Measurements from ENCODE around the gene TOR3A.

Gene TOR3A

DNA sequence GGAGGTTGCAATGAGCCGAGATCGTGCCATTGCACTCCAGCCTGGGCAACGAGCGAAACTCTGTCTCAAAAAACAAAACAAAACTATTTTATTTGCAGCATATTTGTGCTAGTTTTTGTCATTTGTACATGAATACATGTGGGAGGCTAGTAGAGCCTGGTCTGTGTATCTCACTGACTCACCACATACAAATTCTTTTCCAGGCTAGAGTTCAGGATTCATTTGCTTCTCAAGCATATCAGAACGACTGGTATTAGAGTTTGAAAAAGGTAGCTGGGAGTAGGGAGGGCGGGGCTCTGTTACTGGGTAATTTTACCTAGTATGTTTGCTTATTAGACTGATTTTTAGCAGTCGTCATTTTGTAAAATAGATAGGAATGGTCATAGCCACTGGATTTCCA is 4.5 kb upstream of the TOR3A start:
- no peak for DNase-seq

DNA sequence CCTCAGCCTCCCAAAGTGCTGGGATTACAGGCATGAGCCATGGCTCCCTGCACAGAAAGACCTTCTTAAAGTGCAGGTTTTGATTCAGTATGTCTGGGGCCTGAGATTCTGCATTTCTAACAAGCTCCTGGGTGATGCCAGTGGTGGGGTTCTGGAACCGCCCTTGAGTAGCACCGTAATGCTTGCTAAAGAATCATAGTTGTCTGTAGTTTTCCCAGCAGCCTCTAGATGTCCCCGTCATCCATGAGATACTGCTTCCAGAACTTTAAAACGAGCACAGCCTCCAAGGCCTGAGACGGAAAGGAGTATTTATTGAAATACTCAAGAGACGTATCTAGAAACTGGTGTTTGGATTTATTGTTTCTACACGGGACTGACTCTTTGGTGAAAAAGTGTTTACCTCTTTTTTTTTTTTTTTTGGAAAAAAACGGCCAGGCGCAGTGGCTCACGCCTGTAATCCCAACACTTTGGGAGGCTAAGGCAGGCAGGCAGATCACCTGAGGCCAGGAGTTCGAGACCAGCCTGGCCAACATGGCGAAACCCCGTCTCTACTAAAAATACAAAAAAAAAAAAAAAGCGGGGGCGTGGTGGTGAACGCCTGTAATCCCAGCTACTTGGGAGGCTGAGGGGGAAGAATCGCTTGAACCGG is 2.6 kb upstream of the TOR3A start:
- DNase-seq, result peak; percentile 46

DNA sequence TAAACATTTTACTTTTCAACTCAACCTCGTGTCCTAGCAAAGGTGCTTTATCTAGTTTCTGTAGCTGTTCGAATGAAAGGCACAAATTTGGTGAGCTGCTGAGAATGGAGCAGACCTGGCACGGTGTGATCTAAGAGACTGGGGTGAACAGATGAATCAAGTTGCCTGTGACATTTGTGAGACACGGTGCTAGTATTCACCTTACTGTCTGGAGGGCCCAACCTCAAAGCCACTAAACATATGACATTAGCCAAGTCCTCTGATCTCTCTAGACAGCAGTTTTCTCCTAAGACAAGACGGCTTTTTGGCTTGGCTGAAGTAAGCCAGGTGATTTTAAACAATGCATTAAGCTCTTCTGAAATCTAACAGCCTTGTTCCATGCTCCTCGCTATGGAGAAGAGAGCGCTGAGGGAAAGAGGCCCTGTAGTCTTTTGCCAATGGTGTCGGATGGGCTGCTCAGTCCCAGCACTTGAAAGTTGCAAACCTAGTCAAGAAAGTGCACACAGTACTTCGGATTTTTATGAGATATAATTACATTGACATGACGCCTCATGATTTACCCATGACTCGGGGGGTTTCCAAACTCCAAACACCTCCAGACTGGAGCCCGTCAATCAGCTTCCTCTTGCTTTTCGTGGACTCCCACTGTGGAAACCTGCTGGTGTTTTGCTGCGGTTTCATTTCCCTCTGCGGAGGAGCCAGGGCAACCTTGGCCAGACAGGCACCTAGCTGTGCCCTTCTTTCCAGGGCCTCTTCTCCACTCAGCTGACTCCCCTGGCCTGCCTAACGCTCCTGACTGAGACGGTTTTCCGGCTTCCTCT is 794 bp upstream of the TOR3A start:
- DNase-seq, result peak; percentile 17

DNA sequence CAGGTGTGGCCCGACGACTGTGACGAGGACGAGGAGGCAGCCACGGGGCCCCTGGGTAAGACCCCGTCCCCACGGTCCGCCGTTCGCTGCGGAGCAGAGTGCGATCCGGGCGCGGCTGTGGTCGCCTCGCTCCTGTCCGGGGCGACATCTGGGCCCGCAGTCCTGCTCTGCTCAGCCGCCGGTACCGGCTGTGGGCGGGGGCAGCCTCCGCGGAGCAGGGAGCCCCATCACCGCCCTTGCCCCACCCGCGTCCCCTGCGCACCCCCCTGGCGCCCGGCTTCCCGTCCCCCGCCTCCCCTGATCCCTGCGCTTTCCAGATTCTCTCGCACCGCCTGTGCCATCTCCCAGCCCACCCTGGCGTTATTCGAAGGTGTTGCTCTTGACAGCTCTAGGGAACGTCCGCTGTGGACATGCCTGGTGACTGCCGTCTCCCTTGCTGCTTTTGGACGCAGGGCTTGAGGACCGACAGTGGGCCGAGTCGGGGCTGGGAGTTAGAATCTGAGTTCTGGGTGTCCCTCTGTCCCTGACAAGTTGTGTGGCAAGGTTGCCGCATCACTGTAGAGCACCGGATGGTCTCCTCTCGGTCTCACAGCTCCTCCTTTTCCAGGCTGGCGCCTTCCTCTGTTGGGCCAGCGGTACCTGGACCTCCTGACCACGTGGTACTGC is 596 bp downstream of the TOR3A start:
- DNase-seq, result peak; percentile 56

DNA sequence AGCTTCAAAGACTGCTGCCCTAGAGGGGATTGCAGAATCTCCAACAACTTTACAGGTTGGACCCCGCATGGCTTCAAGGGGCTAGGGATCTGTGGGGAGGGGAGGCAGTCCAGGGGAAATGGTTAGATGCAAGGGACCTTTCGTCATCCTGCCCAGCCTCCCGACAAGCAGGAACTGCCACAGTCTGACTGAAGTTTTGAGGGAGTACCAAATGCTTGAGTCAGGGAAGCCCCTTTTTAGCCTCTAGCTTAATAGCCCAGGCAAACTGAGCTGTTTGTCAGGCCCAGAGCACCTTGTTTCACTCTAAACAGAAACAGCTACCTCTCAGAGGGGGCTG is 1.1 kb downstream of the TOR3A start:
- DNase-seq, result peak; percentile 45

DNA sequence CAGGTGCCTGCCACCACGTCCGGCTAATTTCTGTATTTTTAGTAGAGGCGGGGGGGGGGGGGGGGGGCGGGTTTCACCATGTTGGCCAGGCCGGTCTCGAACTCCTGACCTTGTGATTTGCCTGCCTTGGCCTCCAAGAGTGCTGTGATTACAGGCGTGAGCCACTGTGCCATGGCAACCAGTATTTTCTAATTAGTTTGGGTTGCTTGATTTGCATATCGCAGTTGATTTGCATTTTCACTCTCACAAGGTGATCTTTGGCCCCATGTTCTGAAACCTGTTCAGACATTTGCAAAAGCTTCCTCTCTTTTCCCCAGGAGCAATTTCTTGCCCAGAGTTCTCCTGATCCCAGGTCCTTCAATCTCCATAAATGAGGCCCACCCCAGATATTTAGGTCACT is 1.7 kb downstream of the TOR3A start:
- DNase-seq, result peak; percentile 12

DNA sequence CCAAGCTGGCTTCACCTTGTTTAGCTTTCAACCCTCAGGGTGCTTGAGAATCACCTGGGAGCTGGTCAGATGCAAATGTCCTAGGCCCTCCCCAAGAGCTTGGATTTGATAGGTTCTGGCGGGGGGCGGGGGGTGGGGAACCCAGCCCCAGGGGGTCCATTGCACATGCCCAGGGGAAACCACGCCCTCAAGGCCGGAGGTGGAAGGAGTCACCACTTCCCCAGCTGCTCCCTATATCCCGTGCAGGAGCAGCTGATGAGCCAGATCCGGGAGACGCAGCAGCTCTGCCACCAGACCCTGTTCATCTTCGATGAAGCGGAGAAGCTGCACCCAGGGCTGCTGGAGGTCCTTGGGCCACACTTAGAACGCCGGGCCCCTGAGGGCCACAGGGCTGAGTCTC is 5.8 kb downstream of the TOR3A start:
- no peak for DNase-seq

DNA sequence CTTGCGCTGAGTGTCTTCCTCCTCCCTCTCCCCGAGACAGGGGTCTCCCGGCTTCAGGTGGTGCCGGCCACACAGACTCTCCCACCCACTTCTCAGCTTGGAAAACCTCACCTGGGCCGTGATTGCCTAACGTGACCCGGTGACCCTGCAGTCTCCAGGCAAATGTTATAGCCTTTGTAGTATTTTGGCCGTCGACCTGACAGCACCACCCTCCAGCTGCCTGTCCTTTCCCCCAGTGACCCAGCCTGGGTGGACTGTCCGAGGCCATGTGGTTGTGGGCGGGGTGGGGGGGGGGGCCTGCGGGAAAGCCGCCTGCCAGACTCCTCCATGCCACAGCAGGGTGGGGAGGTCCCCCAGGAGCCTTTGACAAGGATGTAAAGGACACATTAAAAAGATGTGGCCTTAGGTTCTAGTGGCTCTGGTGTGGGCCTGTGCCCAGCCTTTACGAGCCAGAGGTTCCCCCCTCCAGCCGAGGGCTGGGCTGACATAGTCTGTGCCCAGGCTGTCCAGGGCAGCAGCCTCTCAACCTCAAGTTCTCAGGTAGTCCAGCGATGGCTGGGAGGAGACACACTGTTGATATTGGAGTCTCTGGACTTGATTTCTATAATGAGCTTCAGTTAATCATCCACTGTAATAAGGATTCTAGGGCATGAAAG is 8.1 kb downstream of the TOR3A start:
- DNase-seq, result no peak

DNA sequence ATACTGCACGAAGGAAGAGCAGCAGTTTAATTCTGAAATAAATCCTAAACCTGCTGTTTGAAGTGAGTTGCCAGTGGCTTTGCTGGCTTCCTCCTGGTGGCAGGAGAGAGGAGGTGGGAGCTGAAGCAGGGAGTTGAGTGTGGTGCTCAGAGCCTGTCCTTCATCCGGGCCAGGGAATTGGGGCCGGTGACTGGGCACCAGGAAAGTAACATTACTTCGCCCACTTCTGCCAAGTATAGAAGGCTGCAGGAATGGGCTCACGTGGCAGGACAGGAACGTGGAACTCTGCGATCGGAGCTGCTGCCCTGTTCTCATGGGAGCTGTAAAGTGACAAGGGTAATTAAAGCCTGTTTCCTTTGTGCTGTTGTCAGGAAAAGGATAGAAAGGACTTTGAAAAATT is 8.7 kb downstream of the TOR3A start:
- DNase-seq, result no peak

DNA sequence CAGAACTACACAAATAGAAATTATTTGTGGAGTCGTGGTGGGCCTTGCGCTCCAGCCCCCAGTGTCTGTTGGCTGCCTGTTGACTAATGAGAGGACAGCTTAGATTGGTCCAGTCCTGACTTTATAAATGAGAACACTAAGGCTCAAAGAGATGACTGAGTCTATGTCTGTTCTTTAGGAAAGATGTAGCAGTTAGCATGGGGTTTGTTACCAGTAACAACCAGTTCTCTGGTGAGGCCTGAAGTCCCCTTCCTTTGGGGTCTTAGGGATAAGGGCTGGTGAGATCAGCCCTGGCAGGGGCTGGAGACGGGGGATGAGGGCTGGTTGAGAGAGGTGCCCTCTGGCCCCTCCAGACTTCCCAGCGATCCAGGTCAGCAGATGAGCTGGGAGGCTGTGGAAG is 9.1 kb downstream of the TOR3A start:
- DNase-seq, result no peak

DNA sequence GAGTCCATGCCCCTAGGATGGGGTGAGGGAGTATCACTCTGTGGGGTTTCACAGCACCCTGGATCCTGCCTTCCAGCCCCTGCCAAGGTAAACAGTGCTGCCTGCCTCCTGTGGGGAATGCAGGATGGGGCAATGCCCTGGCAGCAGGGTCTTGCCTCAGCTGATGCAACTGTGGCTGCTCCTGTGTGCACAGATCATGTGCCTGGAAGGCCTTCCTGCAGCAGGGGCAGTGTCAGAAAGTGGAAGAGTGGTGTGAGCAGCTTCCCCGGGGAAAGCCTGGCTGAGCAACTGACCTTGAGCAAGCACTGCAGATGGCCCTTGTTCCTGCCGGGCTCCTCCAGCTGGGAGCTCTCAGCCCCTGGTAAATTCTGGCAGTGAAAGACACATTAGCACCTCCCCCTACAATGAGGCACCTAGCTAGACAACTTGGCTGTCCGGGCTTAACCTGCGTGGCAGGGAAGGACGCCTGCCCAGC is 9.9 kb downstream of the TOR3A start:
- no peak for DNase-seq

DNA sequence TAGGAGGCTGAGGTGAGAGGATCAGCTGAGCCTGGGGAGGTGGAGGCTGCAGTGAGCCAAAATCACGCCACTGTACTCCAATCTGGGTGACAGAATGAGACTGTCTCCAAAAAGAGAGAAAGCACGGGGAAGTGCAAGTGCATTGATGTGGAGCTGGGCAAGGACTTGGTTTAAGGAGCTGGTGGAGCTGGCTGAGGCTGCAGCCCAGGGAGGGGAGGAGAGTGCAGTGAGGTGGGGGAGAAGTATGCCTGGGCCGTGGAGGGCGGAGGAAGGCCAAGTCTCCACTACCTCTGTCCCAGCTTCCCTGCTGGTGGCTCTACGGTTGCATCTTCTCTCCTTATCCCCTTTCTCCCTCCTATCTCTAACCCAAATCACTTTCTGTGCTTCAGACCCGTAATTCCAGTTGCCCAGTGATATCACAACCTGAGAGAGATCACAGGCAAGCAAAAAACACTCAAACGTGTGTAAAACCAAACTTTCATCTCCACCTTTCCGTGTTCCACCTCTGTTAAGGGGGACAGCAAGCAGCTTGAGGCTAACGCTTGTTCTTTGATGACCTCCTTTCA is 11.1 kb downstream of the TOR3A start:
- no peak for DNase-seq

DNA sequence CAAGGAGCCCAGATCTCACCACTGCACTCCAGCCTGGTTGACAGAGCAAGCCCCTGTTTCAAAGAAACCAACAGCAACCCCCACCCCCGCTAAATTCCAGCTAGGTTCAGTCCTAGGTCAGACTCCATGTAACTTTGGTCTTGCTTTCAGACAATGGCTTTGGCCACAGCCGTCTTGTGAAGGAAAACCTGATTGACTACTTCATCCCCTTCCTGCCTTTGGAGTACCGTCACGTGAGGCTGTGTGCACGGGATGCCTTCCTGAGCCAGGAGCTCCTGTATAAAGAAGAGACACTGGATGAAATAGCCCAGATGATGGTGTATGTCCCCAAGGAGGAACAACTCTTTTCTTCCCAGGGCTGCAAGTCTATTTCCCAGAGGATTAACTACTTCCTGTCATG is 12.9 kb downstream of the TOR3A start:
- no peak for DNase-seq

DNA sequence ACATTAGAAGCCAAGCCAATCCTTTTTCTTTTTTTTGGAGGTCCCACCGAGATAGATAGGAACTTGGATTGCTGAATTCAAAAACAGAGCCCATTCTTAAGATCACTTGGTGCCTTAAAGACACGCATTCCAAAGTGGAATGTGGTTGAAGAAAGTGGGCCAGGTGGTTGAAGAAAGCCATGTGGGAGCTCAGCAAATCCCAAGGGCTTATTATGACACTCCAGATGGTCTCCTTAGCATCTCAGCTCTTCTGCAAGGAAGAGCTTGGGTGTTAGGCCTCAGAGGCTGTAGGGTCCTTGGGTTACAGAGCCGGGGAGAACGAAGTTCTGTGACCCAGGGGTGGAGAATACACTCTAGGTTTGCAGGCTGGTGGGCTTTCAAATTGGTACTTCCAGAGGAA is 13.5 kb downstream of the TOR3A start:
- DNase-seq, result no peak

DNA sequence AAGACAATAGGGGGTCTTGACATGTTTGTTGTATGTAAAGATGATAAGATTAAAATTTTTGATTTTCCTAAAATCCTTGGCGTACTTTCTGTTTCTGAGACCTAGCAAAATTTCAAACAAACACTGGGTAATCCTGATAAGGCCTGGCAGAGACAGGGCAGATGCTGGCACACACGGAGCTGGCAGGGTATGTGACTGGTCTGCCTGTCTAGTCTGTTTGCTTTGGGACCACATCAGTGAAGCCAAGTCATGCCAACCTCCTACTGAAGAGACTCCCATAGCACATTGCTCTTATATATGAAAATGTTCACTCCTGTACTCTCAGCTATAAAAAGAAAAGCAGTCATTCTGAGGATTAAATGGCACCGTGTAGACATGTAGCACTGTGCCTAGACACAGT is 14.1 kb downstream of the TOR3A start:
- no peak for DNase-seq

DNA sequence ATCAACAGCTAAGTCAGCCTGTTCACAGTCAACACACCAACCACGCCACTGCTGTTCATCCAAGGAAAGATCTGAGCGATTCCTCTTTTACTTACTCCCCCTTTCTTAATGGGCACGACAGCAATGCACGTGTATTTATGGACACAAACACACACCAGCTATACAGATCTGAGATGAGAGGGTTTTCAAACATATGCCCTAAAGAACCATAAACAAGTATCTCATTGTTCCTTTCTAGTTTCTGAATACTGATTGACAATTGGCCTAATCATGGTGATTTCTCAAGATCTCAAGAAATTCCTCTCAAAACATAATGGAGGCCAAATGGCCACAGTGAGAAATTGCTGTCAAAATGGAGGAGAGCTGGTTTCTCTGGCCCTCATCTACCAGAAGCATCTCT is 18.0 kb downstream of the TOR3A start:
- no peak for DNase-seq

DNA sequence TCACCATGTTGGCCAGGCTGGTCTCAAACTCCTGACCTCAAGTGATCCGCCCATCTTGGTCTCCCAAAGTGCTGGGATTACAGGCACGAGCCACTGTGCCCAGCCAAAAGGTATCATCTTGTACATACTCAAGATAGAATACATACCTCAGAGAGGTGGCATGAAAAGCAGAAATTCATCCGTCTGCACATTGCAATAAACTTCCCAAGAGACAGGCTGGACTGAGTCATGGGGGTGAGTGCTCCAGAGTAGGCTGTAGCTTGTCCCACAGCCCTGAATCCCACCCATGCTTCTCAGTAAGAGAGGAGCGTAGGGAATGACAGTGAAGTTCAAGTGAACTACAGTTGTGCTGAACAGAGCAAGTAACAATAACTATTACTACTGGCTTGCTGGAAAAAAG is 19.7 kb downstream of the TOR3A start:
- DNase-seq, result no peak

DNA sequence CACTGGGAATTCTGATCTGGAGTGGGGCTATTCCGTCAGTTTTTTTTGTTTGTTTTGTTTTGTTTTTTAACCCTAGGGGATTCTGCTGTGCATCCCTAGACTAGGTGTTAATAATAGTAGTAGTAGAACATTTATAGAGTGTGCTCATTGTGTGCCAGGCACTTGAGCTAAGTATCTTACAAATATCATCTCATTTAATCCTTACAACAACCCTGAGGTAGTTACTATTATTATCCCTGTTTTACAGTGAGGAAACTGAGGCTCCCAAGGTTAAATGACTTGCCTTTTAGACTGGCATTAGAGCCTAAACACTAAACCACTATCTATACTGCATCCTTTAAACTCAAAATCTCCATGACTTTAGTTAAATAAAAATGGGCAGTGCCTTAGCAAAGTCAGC is 22.1 kb downstream of the TOR3A start:
- DNase-seq, result no peak

DNA sequence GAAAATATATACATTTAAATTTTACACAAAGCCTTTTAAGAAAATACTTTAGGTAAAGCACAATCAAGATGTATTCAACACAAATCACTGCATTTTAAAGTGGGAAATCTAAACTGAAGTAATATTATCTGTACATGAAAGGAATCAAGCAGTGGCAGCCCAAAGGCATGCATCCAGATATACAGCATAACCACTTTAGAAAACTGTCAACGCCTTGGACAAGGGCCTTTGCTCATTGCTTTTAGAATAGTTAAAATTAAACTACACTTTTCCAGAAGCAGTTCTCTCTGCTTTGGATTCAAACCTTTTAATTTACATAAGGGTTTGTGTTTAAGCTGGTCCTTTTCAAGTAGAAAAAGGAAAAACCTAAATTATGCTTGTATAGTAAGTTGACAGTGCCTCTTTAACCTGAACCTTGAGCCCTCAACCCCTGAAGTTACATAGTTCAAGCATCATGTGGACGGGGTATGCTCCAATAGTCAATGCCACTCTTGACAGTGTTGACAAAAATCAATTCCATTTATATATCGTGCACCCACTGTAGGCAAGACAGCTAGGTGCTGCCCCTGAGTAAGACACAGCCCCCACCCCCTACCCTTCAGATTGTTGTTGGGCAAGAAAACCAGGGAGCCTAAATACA is 22.9 kb downstream of the TOR3A start:
- DNase-seq, result no peak

DNA sequence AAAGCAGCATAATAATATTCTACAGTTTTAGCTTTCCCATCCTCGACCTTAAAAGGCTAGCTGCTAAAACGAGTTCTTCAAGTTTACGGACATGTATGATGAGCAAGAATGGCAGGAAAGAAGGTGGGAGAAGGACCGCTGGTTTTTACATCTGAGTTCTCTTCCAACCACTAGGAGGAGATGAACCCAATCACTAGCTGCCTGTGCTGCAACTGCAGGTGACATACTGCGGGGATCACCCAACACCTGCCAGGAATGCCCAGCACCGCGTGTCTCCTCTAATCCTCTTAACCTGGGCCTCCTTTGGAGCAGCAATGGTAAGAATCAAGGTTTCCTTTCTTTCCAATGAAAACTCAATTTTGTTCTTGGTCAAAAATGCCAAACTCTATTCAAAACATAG is 23.5 kb downstream of the TOR3A start:
- DNase-seq, result no peak

DNA sequence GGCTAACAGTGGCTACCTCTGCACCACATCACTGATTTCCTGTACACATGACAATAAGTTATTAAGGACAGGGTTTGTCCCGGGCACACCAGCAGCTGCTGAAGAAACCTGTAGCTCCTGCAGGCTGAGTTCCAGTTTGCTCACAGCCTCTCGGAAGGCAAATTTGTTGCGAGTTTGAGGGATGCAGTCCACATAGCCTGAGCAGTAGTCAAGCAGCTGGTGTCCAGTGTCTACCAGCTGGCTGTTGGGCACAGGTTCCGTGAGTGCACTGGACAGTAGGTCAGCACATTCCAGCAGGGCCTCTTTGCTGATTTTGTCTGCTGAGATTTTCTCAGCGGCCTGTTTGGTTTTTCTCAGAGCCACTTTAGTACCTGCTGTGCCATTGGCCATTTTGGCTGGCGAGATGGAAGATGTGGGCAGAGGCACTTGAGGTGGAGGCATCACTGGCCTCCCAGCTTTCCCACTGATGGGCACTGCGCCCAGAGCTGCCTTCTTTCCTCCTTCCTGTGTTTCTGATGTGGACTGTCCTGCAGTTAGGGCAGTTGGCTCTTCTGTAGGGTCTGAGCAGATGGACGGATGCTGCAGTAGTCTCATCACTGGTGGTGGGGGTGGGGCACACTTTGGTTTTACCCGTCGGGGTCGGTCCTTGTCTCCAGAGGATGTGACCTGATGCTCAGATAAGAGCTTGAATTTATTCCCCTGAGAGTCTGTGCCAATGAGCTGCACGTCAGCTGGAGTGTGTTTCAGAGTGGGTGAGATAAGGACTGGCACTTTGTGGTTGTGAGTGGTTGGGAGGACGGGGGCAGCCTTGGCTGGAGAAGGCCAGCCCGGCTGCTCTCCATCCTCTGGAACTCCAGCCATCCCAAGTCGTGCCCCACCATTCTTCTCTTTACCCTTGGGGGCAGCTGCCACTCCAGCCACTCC is 26.1 kb downstream of the TOR3A start:
- no peak for DNase-seq

DNA sequence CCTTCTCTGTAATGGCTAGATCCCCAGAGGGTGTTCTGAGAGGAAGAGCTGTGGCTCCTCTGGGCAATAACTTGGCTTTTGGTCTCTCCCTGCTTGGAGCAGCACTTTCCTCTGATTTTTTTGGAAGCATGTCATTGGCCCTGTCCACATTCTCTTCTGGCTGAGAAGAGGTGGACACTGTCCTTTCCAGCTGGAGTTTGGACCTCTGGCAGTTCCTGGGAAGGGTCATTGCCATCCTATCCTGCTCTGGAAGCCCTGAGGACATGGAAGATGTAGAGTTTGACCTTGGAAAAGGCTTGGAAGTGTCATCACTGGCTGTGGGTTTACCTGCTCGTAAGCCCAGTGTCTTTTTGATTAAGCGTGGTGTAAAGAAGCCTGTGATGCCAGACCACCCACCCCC is 26.8 kb downstream of the TOR3A start:
- no peak for DNase-seq
